Measurements from ENCODE around the gene CCNYL1.

Gene CCNYL1

GRCh38 chr2:207762146-207762545, 50.7 kb downstream of the CCNYL1 start:
- Mint-ChIP-seq H3K4me3 (no peak overlapping the region), H3K27me3 (peaks cover 28% of the 10 kb centered on the region), H3K27ac (no peak overlapping the region), H3K9me3 (no peaks in the 10 kb centered on the region), H3K36me3 (ENCODE audit: low read depth) (no peaks in the 10 kb centered on the region), H3K4me1 (ENCODE audit: low read depth) (peaks cover 14% of the 10 kb centered on the region)

DNA sequence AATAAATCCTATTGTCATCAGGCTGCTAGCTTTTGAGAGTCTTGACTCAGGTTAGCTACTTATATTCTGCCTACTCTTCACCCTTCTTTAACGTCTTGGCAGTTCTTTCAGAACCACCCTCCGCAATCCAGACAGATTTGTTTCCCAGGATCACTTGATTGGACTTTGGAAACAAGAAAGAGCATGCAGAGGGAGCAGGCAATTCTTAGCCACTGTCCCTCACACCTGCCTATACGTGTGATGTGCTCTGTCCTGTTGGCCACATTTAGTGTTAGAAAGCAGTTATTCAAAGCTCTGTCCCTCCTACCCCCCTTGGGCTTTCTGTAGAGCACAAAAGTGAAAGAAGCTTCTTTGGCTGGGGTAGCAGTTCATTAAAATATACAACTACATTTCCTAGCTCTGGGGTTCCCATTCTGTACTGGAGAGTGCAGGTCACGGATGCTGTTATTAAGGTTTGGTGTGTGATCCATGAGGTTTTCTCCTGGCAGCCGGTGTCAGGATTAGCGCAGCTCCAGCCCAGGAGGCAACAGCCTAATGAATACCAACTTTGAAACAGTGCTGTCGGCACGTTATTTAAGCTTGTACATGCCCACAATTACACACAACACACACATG, 52.0 kb downstream of the CCNYL1 start:
- H3K4me3 Mint-ChIP-seq: no peak overlapping the region
- H3K27me3 Mint-ChIP-seq: peaks cover 38% of the 10 kb centered on the region
- H3K27ac Mint-ChIP-seq: no peak overlapping the region
- H3K4me1 Mint-ChIP-seq (ENCODE audit: low read depth): peaks cover 26% of the 10 kb centered on the region
- no peaks in the 10 kb centered on the region for H3K36me3 Mint-ChIP-seq (ENCODE audit: low read depth)
- no peaks in the 10 kb centered on the region for H3K9me3 Mint-ChIP-seq

- Mint-ChIP-seq H3K4me1 (ENCODE audit: low read depth) (peaks cover 32% of the 10 kb centered on the region), H3K27me3 (peaks cover 39% of the 10 kb centered on the region), H3K36me3 (ENCODE audit: low read depth) (no peaks in the 10 kb centered on the region), H3K9me3 (no peaks in the 10 kb centered on the region), H3K4me3 (no peak overlapping the region), H3K27ac (no peak overlapping the region)
Observed at GRCh38 chr2:207764096-207764630, 52.7 kb downstream of the CCNYL1 start.

- peaks cover 38% of the 10 kb centered on the region for H3K4me1 Mint-ChIP-seq (ENCODE audit: low read depth)
- H3K36me3 Mint-ChIP-seq (ENCODE audit: low read depth): no peaks in the 10 kb centered on the region
- no peak overlapping the region for H3K27ac Mint-ChIP-seq
- H3K4me3 Mint-ChIP-seq: no peak overlapping the region
- H3K9me3 Mint-ChIP-seq: no peaks in the 10 kb centered on the region
- peaks cover 39% of the 10 kb centered on the region for H3K27me3 Mint-ChIP-seq
Observed at GRCh38 chr2:207765547-207765946, 54.1 kb downstream of the CCNYL1 start.

DNA sequence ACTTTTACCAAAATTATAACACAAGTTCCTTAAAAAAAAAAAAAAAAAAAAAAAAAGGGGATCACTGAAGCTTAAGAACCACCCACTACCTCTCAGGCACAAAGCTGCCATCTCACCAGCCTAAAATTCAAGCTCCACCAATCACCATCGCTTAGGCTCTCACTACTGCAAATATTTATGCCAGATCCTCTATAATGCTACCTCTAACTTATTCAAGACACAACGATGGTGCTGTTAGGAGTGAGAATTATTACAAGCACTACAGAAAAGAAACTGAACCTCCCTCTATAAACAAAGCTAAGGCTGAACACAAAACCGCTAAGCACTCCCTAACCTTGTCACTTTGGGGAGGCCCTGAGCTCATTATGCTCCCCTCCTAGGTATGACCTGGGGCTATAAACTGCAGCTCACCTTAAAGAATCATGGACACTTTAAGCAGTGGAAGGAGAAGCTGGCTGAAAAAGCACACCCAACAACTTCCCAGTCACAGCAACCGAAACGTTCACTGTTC, 54.7 kb downstream of the CCNYL1 start:
- Mint-ChIP-seq H3K9me3 (no peaks in the 10 kb centered on the region), H3K27ac (no peak overlapping the region), H3K4me1 (ENCODE audit: low read depth) (peaks cover 42% of the 10 kb centered on the region), H3K27me3 (peaks cover 39% of the 10 kb centered on the region), H3K4me3 (no peak overlapping the region), H3K36me3 (ENCODE audit: low read depth) (no peaks in the 10 kb centered on the region)

GRCh38 chr2:207766697-207767460, 55.4 kb downstream of the CCNYL1 start:
- Mint-ChIP-seq H3K27me3 (peaks cover 44% of the 10 kb centered on the region), H3K4me3 (peak overlapping the region; percentile 66), H3K9me3 (no peaks in the 10 kb centered on the region), H3K36me3 (ENCODE audit: low read depth) (no peaks in the 10 kb centered on the region), H3K27ac (no peak overlapping the region), H3K4me1 (ENCODE audit: low read depth) (peaks cover 42% of the 10 kb centered on the region)

- H3K27me3 Mint-ChIP-seq: peaks cover 45% of the 10 kb centered on the region
- H3K9me3 Mint-ChIP-seq: no peaks in the 10 kb centered on the region
- H3K36me3 Mint-ChIP-seq (ENCODE audit: low read depth): no peaks in the 10 kb centered on the region
- peaks cover 42% of the 10 kb centered on the region for H3K4me1 Mint-ChIP-seq (ENCODE audit: low read depth)
- H3K4me3 Mint-ChIP-seq: peak overlapping the region; percentile 66
- H3K27ac Mint-ChIP-seq: no peak overlapping the region
Observed at GRCh38 chr2:207767461-207768167, 56.2 kb downstream of the CCNYL1 start.

GRCh38 chr2:207768168-207768865, 56.9 kb downstream of the CCNYL1 start:
- Mint-ChIP-seq H3K9me3 (no peaks in the 10 kb centered on the region), H3K4me3 (peak overlapping the region; percentile 81), H3K27me3 (peaks cover 45% of the 10 kb centered on the region), H3K36me3 (ENCODE audit: low read depth) (no peaks in the 10 kb centered on the region), H3K4me1 (ENCODE audit: low read depth) (peaks cover 42% of the 10 kb centered on the region), H3K27ac (no peak overlapping the region)

GRCh38 chr2:207768866-207769596, 57.6 kb downstream of the CCNYL1 start:
- Mint-ChIP-seq H3K4me3 (peak overlapping the region; percentile 81), H3K9me3 (no peaks in the 10 kb centered on the region)

GRCh38 chr2:207770602-207771404, 59.4 kb downstream of the CCNYL1 start:
- Mint-ChIP-seq H3K27me3 (peaks cover 29% of the 10 kb centered on the region), H3K27ac (no peak overlapping the region), H3K4me1 (ENCODE audit: low read depth) (peaks cover 39% of the 10 kb centered on the region), H3K4me3 (peak overlapping the region; percentile 87), H3K36me3 (ENCODE audit: low read depth) (no peaks in the 10 kb centered on the region), H3K9me3 (no peaks in the 10 kb centered on the region)

More at GRCh38 chr2:207768866-207769596, 57.6 kb downstream of the CCNYL1 start:
- H3K27me3 Mint-ChIP-seq: peaks cover 44% of the 10 kb centered on the region
- peaks cover 41% of the 10 kb centered on the region for H3K4me1 Mint-ChIP-seq (ENCODE audit: low read depth)
- H3K36me3 Mint-ChIP-seq (ENCODE audit: low read depth): no peaks in the 10 kb centered on the region
- no peak overlapping the region for H3K27ac Mint-ChIP-seq

- Mint-ChIP-seq H3K9me3 (no peaks in the 10 kb centered on the region), H3K4me1 (ENCODE audit: low read depth) (peaks cover 33% of the 10 kb centered on the region), H3K27me3 (peaks cover 23% of the 10 kb centered on the region), H3K36me3 (ENCODE audit: low read depth) (no peaks in the 10 kb centered on the region), H3K4me3 (peak overlapping the region; percentile 87), H3K27ac (no peak overlapping the region)
Observed at GRCh38 chr2:207771421-207771820, 60.0 kb downstream of the CCNYL1 start.

DNA sequence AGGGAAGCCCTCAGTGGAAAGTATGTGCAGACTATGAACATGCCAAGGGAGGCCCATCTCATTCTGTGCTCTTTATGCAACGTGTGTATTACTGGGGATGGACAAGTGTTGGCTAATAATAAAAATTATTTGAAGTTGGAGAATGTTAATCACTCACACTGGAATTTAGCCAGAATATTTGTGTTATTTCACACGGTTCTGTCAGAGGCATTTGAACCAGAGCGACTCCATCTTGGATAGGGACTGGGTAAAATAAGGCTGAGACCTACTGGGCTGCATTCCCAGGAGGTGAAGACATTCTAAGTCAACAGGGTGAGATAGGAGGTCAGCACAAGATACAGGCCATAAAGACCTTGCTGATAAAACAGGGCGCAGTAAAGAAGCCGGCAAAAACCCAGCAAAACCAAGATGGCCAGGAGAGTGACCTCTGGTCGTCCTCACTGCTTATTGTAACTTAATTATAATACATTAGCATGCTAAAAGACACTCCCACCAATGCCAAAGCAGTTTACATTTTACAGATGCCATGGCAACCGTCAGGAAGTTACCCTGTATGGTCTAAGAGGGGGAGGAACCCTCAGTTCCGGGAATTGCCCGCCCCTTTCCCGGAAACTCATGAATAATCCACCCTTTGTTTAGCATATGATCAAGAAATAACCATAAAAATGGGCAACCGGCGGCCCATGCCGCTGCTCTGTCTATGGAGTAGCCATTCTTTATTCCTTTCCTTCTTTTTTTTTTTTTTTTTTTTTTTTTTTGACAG, 60.8 kb downstream of the CCNYL1 start:
- peaks cover 28% of the 10 kb centered on the region for H3K4me1 Mint-ChIP-seq (ENCODE audit: low read depth)
- H3K27ac Mint-ChIP-seq: no peak overlapping the region
- peaks cover 16% of the 10 kb centered on the region for H3K27me3 Mint-ChIP-seq
- H3K4me3 Mint-ChIP-seq: no peak overlapping the region
- no peaks in the 10 kb centered on the region for H3K9me3 Mint-ChIP-seq
- no peaks in the 10 kb centered on the region for H3K36me3 Mint-ChIP-seq (ENCODE audit: low read depth)

GRCh38 chr2:207772844-207773205, 61.4 kb downstream of the CCNYL1 start:
- H3K4me1 Mint-ChIP-seq (ENCODE audit: low read depth): peaks cover 22% of the 10 kb centered on the region
- no peaks in the 10 kb centered on the region for H3K9me3 Mint-ChIP-seq
- H3K27me3 Mint-ChIP-seq: peaks cover 11% of the 10 kb centered on the region
- no peak overlapping the region for H3K27ac Mint-ChIP-seq
- H3K4me3 Mint-ChIP-seq: no peak overlapping the region
- H3K36me3 Mint-ChIP-seq (ENCODE audit: low read depth): no peaks in the 10 kb centered on the region

Data from stimulated activated naive CD8-positive, alpha-beta T cell treated with anti-CD3 and anti-CD28 coated beads, Interleukin-15, Interleukin-2, amounts not matched to agents 100 ng/mL and 50 ng/mL, for 24 hours (primary cell).